GM21619 (cell line): Measurements from ENCODE around the gene RASSF7.
"Not testable (repeated sequence)": the region's sequence is repeated elsewhere in the genome, so short reads cannot be mapped to it uniquely, and the experiment has no call there.

Experiments
- ATAC-seq: cut with Tn5 transposase; IDR thresholded peaks from one replicate; pipeline ENCODE4 v1.9.1; 2021; ENCODE audit not compliant: unreplicated experiment

RASSF7 gene

GRCh38 chr11:560305-561147, at the start of gene RASSF7, which contains the start of gene LMNTD2:
Gene RASSF7 (plus strand): TSS chr11:560970. CDS start chr11:561769, 799 bp downstream.
Gene LMNTD2 (minus strand): TSS chr11:560738. CDS start chr11:560716, 22 bp downstream.
- ATAC-seq = peak; percentile 61

GRCh38 chr11:512761-513595, 47.8 kb upstream of the RASSF7 start:
- ATAC-seq = no peak

GRCh38 chr11:514606-515005, 46.2 kb upstream of the RASSF7 start:
- no peak for ATAC-seq

- no peak for ATAC-seq
These were observed 45.6 kb upstream of the RASSF7 start for GRCh38 chr11:515131-515530.

GRCh38 chr11:516400-516799, 44.4 kb upstream of the RASSF7 start:
- no peak for ATAC-seq

- not testable (repeated sequence) for ATAC-seq
These were observed 43.7 kb upstream of the RASSF7 start for GRCh38 chr11:516918-517685.

GRCh38 chr11:518463-519202, 42.1 kb upstream of the RASSF7 start:
- peak; percentile 85 for ATAC-seq

- no peak for ATAC-seq
These were observed 40.2 kb upstream of the RASSF7 start for GRCh38 chr11:520428-521176.

- no peak for ATAC-seq
These were observed 39.5 kb upstream of the RASSF7 start for GRCh38 chr11:521177-521688.

- no peak for ATAC-seq
These were observed 34.6 kb upstream of the RASSF7 start for GRCh38 chr11:526192-526591.

- ATAC-seq = no peak
These were observed 32.5 kb upstream of the RASSF7 start for GRCh38 chr11:528166-528814.

GRCh38 chr11:528815-529727, 31.7 kb upstream of the RASSF7 start:
- no peak for ATAC-seq

- no peak for ATAC-seq
These were observed 30.9 kb upstream of the RASSF7 start for GRCh38 chr11:529728-530411.

- no peak for ATAC-seq
These were observed 29.6 kb upstream of the RASSF7 start for GRCh38 chr11:530960-531831.

- no peak for ATAC-seq
These were observed 28.7 kb upstream of the RASSF7 start for GRCh38 chr11:531919-532526.

GRCh38 chr11:532527-532985, 28.2 kb upstream of the RASSF7 start:
- ATAC-seq = no peak
